Measurements from ENCODE around the gene OPALIN.

The OPALIN gene

DNA sequence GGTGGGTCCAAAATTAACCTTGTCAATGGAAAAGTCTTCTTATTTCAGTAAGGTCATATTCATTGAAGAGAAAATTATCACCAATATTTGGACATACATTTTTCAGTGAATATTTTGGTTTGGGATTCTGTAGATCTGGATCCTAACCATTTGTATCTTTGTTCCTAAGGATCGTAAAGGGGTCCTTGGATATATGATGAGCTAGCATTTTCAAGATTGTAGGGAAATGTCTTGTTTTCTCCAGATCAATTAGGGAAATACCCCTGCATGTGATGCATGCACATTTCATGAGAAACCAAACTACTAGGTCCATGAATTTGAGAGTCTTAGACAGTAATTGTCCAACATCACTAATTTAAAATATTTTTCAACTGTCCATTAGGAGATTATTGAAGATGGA, 36.5 kb downstream of the OPALIN start:
- H3K27ac ChIP-seq = no peak overlapping the region
- no peak for DNase-seq
- no peaks in the 10 kb centered on the region for H3K9me3 ChIP-seq (ENCODE audit: severe bottlenecking)
- no peaks in the 10 kb centered on the region for H3K27me3 ChIP-seq (ENCODE audit: insufficient read depth, low read depth, severe bottlenecking)
- no peak for TF ChIP-seq CTCF (IDR thresholded peaks at IDR 0.05; ENCODE audit: low read depth, low read length)
- no peaks in the 10 kb centered on the region for H3K36me3 ChIP-seq
- H3K4me3 ChIP-seq (ENCODE audit: low read depth, low read length) = no peak overlapping the region

- 0 out of 2 replicates have a peak, but pooled peaks have one; percentile 27 for TF ChIP-seq CTCF (IDR thresholded peaks at IDR 0.05; ENCODE audit: low read depth, low read length)
- Histone ChIP-seq H3K4me3 (ENCODE audit: low read depth, low read length) (no peak overlapping the region), H3K36me3 (no peaks in the 10 kb centered on the region), H3K9me3 (ENCODE audit: severe bottlenecking) (no peaks in the 10 kb centered on the region), H3K27me3 (ENCODE audit: insufficient read depth, low read depth, severe bottlenecking) (no peaks in the 10 kb centered on the region), H3K27ac (no peak overlapping the region)
- no peak for DNase-seq
These were observed 37.0 kb downstream of the OPALIN start for GRCh38 chr10:96321822-96322221.

DNA sequence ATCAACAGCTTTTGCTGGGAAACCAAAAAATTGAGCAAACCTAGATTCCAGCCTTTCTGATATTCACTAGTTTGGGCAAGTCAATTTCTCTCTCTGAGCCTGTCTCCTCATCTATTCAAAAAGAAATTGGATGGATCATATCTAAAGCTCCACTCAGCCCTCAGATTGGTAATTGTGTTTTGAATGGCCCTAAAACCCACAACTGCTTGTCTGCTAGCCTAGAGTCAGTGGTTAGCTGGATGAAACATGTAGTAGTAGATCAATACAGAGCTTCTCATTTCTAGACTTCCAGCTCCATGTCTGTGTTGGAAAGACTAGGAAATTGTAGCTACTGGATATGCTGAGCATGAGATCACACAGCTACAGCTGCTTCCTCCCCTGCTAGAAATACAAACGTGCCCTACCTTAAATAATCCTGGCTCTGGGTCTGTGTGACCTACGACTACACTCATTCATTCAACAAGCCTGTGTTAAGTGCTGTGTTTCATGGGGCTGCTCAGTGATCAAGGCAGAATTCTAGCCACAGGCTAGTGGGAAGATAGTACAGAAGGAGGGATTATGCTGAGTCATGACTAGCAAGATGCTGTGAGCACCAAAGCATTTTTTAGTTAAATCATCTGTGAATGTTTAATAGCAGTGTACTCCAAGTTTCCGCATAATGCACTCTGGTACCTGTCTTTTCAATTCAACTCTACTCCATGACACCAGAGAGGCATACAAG, 38.9 kb downstream of the OPALIN start:
- H3K27me3 ChIP-seq (ENCODE audit: insufficient read depth, low read depth, severe bottlenecking) = no peaks in the 10 kb centered on the region
- H3K36me3 ChIP-seq = no peaks in the 10 kb centered on the region
- TF ChIP-seq CTCF (IDR thresholded peaks at IDR 0.05; ENCODE audit: low read depth, low read length) = no peak
- no peak overlapping the region for H3K4me3 ChIP-seq (ENCODE audit: low read depth, low read length)
- H3K27ac ChIP-seq = no peak overlapping the region
- H3K9me3 ChIP-seq (ENCODE audit: severe bottlenecking) = no peaks in the 10 kb centered on the region
- no peak for DNase-seq

- Histone ChIP-seq H3K27me3 (ENCODE audit: insufficient read depth, low read depth, severe bottlenecking) (no peaks in the 10 kb centered on the region), H3K9me3 (ENCODE audit: severe bottlenecking) (no peaks in the 10 kb centered on the region), H3K27ac (no peak overlapping the region), H3K36me3 (no peaks in the 10 kb centered on the region), H3K4me3 (ENCODE audit: low read depth, low read length) (no peak overlapping the region)
- no peak for DNase-seq
- no peak for TF ChIP-seq CTCF (IDR thresholded peaks at IDR 0.05; ENCODE audit: low read depth, low read length)
These were observed 41.6 kb downstream of the OPALIN start for GRCh38 chr10:96317067-96317833.

DNA sequence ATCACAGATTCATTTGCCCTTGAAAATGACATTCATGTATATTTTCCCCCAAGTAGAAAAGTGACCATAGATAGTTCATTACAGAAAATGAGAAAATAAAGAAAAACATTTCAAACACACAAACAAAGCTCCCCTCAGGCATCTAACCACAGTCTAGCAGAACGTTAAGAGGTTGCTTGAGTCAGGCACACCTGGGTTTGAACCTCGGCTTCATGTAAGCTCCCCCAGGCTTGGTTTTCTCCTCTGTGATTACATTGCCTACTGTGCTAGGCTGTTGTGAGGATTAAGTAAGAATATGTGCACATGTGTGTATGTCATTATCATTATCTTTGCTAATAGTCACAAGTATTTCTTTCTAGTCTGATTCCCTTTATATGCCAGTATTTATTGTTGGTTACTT, 45.5 kb downstream of the OPALIN start:
- no peaks in the 10 kb centered on the region for H3K9me3 ChIP-seq (ENCODE audit: severe bottlenecking)
- no peak for TF ChIP-seq CTCF (IDR thresholded peaks at IDR 0.05; ENCODE audit: low read depth, low read length)
- no peak overlapping the region for H3K4me3 ChIP-seq (ENCODE audit: low read depth, low read length)
- no peak overlapping the region for H3K27ac ChIP-seq
- H3K36me3 ChIP-seq = no peaks in the 10 kb centered on the region
- no peaks in the 10 kb centered on the region for H3K27me3 ChIP-seq (ENCODE audit: insufficient read depth, low read depth, severe bottlenecking)
- DNase-seq = no peak
